SW480 (cell line): Measurements from ENCODE around the gene PRKCH.

Source experiments
- DNase-seq: peaks from one replicate; pipeline ENCODE4 v3.0.0-alpha.2; 2016; ENCODE audit warnings: low spot score

The PRKCH gene

GRCh38 chr14:61589691-61590581 lies 268.6 kb downstream of the PRKCH start:
- DNase-seq = no peak

- DNase-seq = no peak
These were observed 270.5 kb downstream of the PRKCH start for GRCh38 chr14:61591862-61592261.

GRCh38 chr14:61593330-61593729 lies 272.0 kb downstream of the PRKCH start:
- no peak for DNase-seq

GRCh38 chr14:61596990-61597389 lies 275.6 kb downstream of the PRKCH start:
- no peak for DNase-seq

GRCh38 chr14:61598980-61599379 lies 277.6 kb downstream of the PRKCH start:
- no peak for DNase-seq

- no peak for DNase-seq
These were observed 278.6 kb downstream of the PRKCH start for GRCh38 chr14:61599942-61600341.
